ENCODE data around the gene ZBTB34. TPM values are rescaled to one million over a fixed set of nuclear protein-coding genes. Genes with fewer than 3 reads are reported as not detected.

ZBTB34 gene
- total RNA-seq, 2 donors from 2014 or later: 3.5 to 6.2 TPM

- no peak for TF ChIP-seq CTCF (IDR thresholded peaks at IDR 0.05)
- no peaks in the 10 kb centered on the region for H3K27me3 ChIP-seq
- peaks cover 0 to 9% of the 10 kb centered on the region in 2 donors for H3K4me1 ChIP-seq
Measured at GRCh38 chr9:126879288-126879687, 18.8 kb downstream of the ZBTB34 start.

GRCh38 chr9:126880226-126880946 is 19.9 kb downstream of the ZBTB34 start:
- Histone ChIP-seq H3K9me3 (no peaks in the 10 kb centered on the region), H3K27ac (no peak overlapping the region), H3K27me3 (no peaks in the 10 kb centered on the region), H3K4me1 (peaks cover 0 to 16% of the 10 kb centered on the region in 2 donors), H3K36me3 (peaks cover 24% of the 10 kb centered on the region), H3K4me3 (no peak overlapping the region)
- no peak for DNase-seq (ENCODE audit: low spot score)
- TF ChIP-seq CTCF (IDR thresholded peaks at IDR 0.05): no peak

More at GRCh38 chr9:126879288-126879687, 18.8 kb downstream of the ZBTB34 start:
- Histone ChIP-seq H3K4me3 (no peak overlapping the region), H3K36me3 (peaks cover 24% of the 10 kb centered on the region), H3K27ac (no peak overlapping the region), H3K9me3 (no peaks in the 10 kb centered on the region)
- DNase-seq (ENCODE audit: low spot score): no peak

GRCh38 chr9:126880947-126881332 is 20.5 kb downstream of the ZBTB34 start:
- Histone ChIP-seq H3K4me1 (peaks cover 0 to 16% of the 10 kb centered on the region in 2 donors), H3K9me3 (no peaks in the 10 kb centered on the region), H3K27ac (no peak overlapping the region), H3K27me3 (no peaks in the 10 kb centered on the region), H3K36me3 (peaks cover 24% of the 10 kb centered on the region), H3K4me3 (no peak overlapping the region)
- no peak for TF ChIP-seq CTCF (IDR thresholded peaks at IDR 0.05)
- DNase-seq (ENCODE audit: low spot score): no peak

GRCh38 chr9:126882746-126883145 is 22.3 kb downstream of the ZBTB34 start:
- Histone ChIP-seq H3K4me1 (peaks cover 0 to 16% of the 10 kb centered on the region in 2 donors), H3K36me3 (peaks cover 24% of the 10 kb centered on the region), H3K9me3 (no peaks in the 10 kb centered on the region), H3K27ac (no peak overlapping the region), H3K27me3 (no peaks in the 10 kb centered on the region), H3K4me3 (no peak overlapping the region)
- TF ChIP-seq CTCF (IDR thresholded peaks at IDR 0.05): no peak
- DNase-seq (ENCODE audit: low spot score): no peak

- no peak for DNase-seq (ENCODE audit: low spot score)
- H3K27ac ChIP-seq: no peak overlapping the region
- H3K27me3 ChIP-seq: no peaks in the 10 kb centered on the region
- H3K4me1 ChIP-seq: peaks cover 0 to 16% of the 10 kb centered on the region in 2 donors
- H3K9me3 ChIP-seq: no peaks in the 10 kb centered on the region
- no peak overlapping the region for H3K4me3 ChIP-seq
- TF ChIP-seq CTCF (IDR thresholded peaks at IDR 0.05): no peak
- peaks cover 24% of the 10 kb centered on the region for H3K36me3 ChIP-seq
Measured at GRCh38 chr9:126883636-126884035, 23.2 kb downstream of the ZBTB34 start.
